K562 (cell line): ENCODE measurements around the gene STMN3. TPM values are rescaled to one million over a fixed set of nuclear protein-coding genes. Genes with fewer than 3 reads are reported as not detected.

Experiments used
- BCOR ChIP-seq: fragments of 450-650 bp; IDR thresholded peaks from 2 replicates; pipeline ENCODE4 v1.6.1; 2016
- CEBPB ChIP-seq: fragments of 450-650 bp; IDR thresholded peaks from 2 replicates; pipeline ENCODE4 v1.6.1; 2016; ENCODE audit warnings: missing genetic modification characterization, missing compliant biosample characterization
- CEBPG ChIP-seq, 3 experiments: fragments of 200-800 bp in 1 of 3; sonication (Bioruptor generic) in 1 of 3; sonication (generic) in 1 of 3; formaldehyde crosslinking in 1 of 3; IDR thresholded peaks in 2 of 3; conservative IDR thresholded peaks in 1 of 3; 2 replicates each; pipeline versions ENCODE4 v1.6.1 to v1.8.0; 2016 to 2022; ENCODE audit warnings: missing compliant biosample characterization in 2 of 3, missing genetic modification characterization in 2 of 3, mild to moderate bottlenecking in 1 of 3, missing genetic modification reagents in 1 of 3
- CHD4 ChIP-seq: fragments of 200-600 bp; sonication (generic); IDR thresholded peaks from 3 replicates; pipeline ENCODE4 v1.6.1; 2012; ENCODE audit warnings: low read depth, mild to moderate bottlenecking, mixed read lengths, low read length, inconsistent platforms; ENCODE audit not compliant: insufficient read depth, insufficient replicate concordance, poor library complexity, severe bottlenecking
- CXXC5 ChIP-seq: fragments of 250-450 bp; sonication (Bioruptor Pico); IDR thresholded peaks from 2 replicates; pipeline ENCODE4 v1.8.0; 2022; ENCODE audit warnings: inconsistent platforms, mild to moderate bottlenecking, moderate library complexity
- FOSL1 ChIP-seq: fragments of 200-800 bp; sonication (Bioruptor generic); conservative IDR thresholded peaks from 2 replicates; pipeline ENCODE4 v1.6.1; 2016; ENCODE audit warnings: missing genetic modification characterization, missing compliant biosample characterization
- KLF10 ChIP-seq: fragments of 250-450 bp; sonication (Bioruptor Pico); IDR thresholded peaks from 2 replicates; pipeline ENCODE4 v1.6.1; 2021; ENCODE audit warnings: matching md5 sums
- KLF16 ChIP-seq: IDR thresholded peaks from 2 replicates; pipeline ENCODE4 v1.6.1; 2016; ENCODE audit warnings: antibody characterized with exemption
- POLR2A ChIP-seq: fragments of 450-650 bp; conservative IDR thresholded peaks from 2 replicates; pipeline ENCODE4 v1.6.1; 2016
- TEAD4 ChIP-seq, 2 experiments: sonication (generic) in 1 of 2; formaldehyde crosslinking in 1 of 2; IDR thresholded peaks; 2 replicates each; pipeline versions ENCODE4 v1.6.1 to v1.8.0; 2012 to 2022; ENCODE audit warnings: borderline replicate concordance in 1 of 2, inconsistent platforms in 1 of 2, low read length in 1 of 2, mild to moderate bottlenecking in 1 of 2, missing genetic modification reagents in 1 of 2
- TRIM28 ChIP-seq: fragments of 450-650 bp; IDR thresholded peaks from 2 replicates; pipeline ENCODE4 v1.6.1; 2017
- ZFP36 ChIP-seq: fragments of 150-350 bp; IDR thresholded peaks from 2 replicates; pipeline ENCODE4 v1.6.1; 2018; ENCODE audit warnings: low read length, low read depth; ENCODE audit not compliant: partially characterized antibody
- ZNF316 ChIP-seq: fragments of 450-650 bp; IDR thresholded peaks from 2 replicates; pipeline ENCODE4 v1.6.1; 2016
- polyA plus RNA-seq, 8 experiments: library from polyadenylated mRNA; depleted of rRNA in 4 of 8; stranded (reverse) in 5 of 8; unstranded in 3 of 8; fragments of >200 nt; fragmentation: Nextera tagmentation in 2 of 8; fragmentation: Illumina TruSeq in 1 of 8; extraction: Ambion mirVana in 2 of 8; extraction: Trizol in 1 of 8; gene quantifications; 2 replicates each; pipeline versions ENCODE4 v1.2.1 to v1.2.3, GENCODE V29; 2011 to 2014; ENCODE audit warnings: inconsistent platforms in 1 of 8, missing spikeins in 1 of 8
- total RNA-seq, 7 experiments: library from RNA; depleted of rRNA in 6 of 7; stranded (reverse); fragments of >200 nt in 6 of 7; fragmentation: Illumina TruSeq in 2 of 7; extraction: Trizol in 2 of 7; gene quantifications; 2 replicates each; pipeline versions ENCODE4 v1.2.1 to v1.2.3, GENCODE V29; 2011 to 2021; ENCODE audit warnings: low replicate concordance in 1 of 7
- TF ChIP-seq, protein P1 (sequence below), 2 experiments: fragments of 450-650 bp in 1 of 2; sonication (generic) in 1 of 2; formaldehyde crosslinking in 1 of 2; IDR thresholded peaks; 2 replicates each; pipeline versions ENCODE4 v1.7.1 to v1.9.0; 2016 to 2022; ENCODE audit warnings: inconsistent platforms in 1 of 2, mild to moderate bottlenecking in 1 of 2, missing genetic modification reagents in 1 of 2
- TF ChIP-seq, protein P2 (sequence below), 2 experiments: IDR thresholded peaks; 2 replicates each; pipeline ENCODE4 v1.6.1; 2012; ENCODE audit warnings: improper control_type of control experiment in 2 of 2, low read depth in 2 of 2, low read length in 2 of 2, borderline replicate concordance in 1 of 2

STMN3 gene
- total and polyA plus RNA-seq, 9 of the 15 experiments (the other 6 are each of a cell fraction or from before 2014, with no cell fraction given) = 0.70 to 65.6 (median 29.4) TPM

DNA sequence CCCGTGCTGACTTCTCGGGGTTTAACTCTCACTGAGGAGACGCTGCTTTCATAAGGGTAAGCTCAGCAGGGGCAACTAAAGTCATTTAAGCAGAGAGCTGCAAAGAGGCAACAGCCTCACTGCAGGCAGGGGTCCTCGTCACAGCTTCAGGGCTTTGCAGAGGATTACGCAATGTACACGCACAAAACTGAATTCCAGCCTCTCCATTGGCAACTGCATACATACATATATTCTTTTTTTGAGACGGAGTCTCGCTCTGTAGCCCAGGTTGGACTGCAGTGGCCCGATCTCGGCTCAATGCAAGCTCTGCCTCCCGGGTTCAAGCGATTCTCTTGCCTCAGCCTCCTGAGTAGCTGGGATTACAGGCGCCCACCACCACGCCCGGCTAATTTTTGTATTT is 28.7 kb downstream of the STMN3 start (continued):
- TF ChIP-seq CHD4 = no peak
- TF ChIP-seq, protein P1, sequence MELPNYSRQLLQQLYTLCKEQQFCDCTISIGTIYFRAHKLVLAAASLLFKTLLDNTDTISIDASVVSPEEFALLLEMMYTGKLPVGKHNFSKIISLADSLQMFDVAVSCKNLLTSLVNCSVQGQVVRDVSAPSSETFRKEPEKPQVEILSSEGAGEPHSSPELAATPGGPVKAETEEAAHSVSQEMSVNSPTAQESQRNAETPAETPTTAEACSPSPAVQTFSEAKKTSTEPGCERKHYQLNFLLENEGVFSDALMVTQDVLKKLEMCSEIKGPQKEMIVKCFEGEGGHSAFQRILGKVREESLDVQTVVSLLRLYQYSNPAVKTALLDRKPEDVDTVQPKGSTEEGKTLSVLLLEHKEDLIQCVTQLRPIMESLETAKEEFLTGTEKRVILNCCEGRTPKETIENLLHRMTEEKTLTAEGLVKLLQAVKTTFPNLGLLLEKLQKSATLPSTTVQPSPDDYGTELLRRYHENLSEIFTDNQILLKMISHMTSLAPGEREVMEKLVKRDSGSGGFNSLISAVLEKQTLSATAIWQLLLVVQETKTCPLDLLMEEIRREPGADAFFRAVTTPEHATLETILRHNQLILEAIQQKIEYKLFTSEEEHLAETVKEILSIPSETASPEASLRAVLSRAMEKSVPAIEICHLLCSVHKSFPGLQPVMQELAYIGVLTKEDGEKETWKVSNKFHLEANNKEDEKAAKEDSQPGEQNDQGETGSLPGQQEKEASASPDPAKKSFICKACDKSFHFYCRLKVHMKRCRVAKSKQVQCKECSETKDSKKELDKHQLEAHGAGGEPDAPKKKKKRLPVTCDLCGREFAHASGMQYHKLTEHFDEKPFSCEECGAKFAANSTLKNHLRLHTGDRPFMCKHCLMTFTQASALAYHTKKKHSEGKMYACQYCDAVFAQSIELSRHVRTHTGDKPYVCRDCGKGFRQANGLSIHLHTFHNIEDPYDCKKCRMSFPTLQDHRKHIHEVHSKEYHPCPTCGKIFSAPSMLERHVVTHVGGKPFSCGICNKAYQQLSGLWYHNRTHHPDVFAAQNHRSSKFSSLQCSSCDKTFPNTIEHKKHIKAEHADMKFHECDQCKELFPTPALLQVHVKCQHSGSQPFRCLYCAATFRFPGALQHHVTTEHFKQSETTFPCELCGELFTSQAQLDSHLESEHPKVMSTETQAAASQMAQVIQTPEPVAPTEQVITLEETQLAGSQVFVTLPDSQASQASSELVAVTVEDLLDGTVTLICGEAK (IDR thresholded peaks at IDR 0.05) = no peak
- TF ChIP-seq, protein P1 (CRISPR knock-in tag; IDR thresholded peaks at IDR 0.05) = no peak
- 0 out of 2 replicates have a peak, but pooled peaks have one; percentile 16 for TF ChIP-seq TEAD4 (IDR thresholded peaks at IDR 0.05; ENCODE audit: low read length)
- TF ChIP-seq TEAD4 (CRISPR knock-in tag; IDR thresholded peaks at IDR 0.05; ENCODE audit: borderline replicate concordance) = no peak
- TF ChIP-seq POLR2A = no peak
- TF ChIP-seq TRIM28 = no peak
- peak; percentile 97 for TF ChIP-seq CEBPB
- no peak for TF ChIP-seq KLF10 (CRISPR knock-in tag)
- no peak for TF ChIP-seq FOSL1
- no peak for TF ChIP-seq CXXC5
- no peak for TF ChIP-seq BCOR
- no peak for TF ChIP-seq KLF16
- TF ChIP-seq, protein P2, sequence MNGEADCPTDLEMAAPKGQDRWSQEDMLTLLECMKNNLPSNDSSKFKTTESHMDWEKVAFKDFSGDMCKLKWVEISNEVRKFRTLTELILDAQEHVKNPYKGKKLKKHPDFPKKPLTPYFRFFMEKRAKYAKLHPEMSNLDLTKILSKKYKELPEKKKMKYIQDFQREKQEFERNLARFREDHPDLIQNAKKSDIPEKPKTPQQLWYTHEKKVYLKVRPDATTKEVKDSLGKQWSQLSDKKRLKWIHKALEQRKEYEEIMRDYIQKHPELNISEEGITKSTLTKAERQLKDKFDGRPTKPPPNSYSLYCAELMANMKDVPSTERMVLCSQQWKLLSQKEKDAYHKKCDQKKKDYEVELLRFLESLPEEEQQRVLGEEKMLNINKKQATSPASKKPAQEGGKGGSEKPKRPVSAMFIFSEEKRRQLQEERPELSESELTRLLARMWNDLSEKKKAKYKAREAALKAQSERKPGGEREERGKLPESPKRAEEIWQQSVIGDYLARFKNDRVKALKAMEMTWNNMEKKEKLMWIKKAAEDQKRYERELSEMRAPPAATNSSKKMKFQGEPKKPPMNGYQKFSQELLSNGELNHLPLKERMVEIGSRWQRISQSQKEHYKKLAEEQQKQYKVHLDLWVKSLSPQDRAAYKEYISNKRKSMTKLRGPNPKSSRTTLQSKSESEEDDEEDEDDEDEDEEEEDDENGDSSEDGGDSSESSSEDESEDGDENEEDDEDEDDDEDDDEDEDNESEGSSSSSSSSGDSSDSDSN (IDR thresholded peaks at IDR 0.05; ENCODE audit: borderline replicate concordance in 1 of 2, low read depth in 2 of 2, low read length in 2 of 2) = no peak
- no peak for TF ChIP-seq ZFP36
- no peak for TF ChIP-seq ZNF316
- TF ChIP-seq CEBPG (CRISPR knock-in tag; IDR thresholded peaks at IDR 0.05) = peak; percentile 89
- peak; percentile 65 to 89 for TF ChIP-seq CEBPG (tag; conservative IDR thresholded peaks at IDR 0.05 in 1 of 2, IDR thresholded peaks at IDR 0.05 in 1 of 2)
